WTC11 (cell line): ENCODE measurements around the gene ZNF730. TPM values are rescaled to one million over a fixed set of nuclear protein-coding genes. Genes with fewer than 3 reads are reported as not detected.

Experiments
- ATF1 ChIP-seq: sonication (generic); formaldehyde crosslinking; IDR thresholded peaks from 2 replicates; pipeline ENCODE4 v1.8.1; 2023; ENCODE audit warnings: mild to moderate bottlenecking, moderate library complexity, missing genetic modification reagents
- CREM ChIP-seq: sonication (generic); formaldehyde crosslinking; IDR thresholded peaks from 2 replicates; pipeline ENCODE4 v1.8.1; 2022; ENCODE audit warnings: mild to moderate bottlenecking, missing genetic modification reagents, moderate library complexity
- ELF4 ChIP-seq: sonication (generic); formaldehyde crosslinking; IDR thresholded peaks from 2 replicates; pipeline ENCODE4 v1.8.1; 2022; ENCODE audit warnings: low read depth, mild to moderate bottlenecking, moderate library complexity, missing genetic modification reagents
- FOXP1 ChIP-seq: sonication (generic); formaldehyde crosslinking; IDR thresholded peaks from 2 replicates; pipeline ENCODE4 v1.8.0; 2022; ENCODE audit warnings: missing genetic modification reagents, mild to moderate bottlenecking, moderate library complexity, borderline replicate concordance
- GABPB1 ChIP-seq: sonication (generic); formaldehyde crosslinking; IDR thresholded peaks from 2 replicates; pipeline ENCODE4 v1.8.1; 2023; ENCODE audit warnings: mild to moderate bottlenecking, missing genetic modification reagents
- HMGA2 ChIP-seq: fragments of 250-450 bp; sonication (Bioruptor Pico); IDR thresholded peaks from 2 replicates; pipeline ENCODE4 v1.4.0; 2021; ENCODE audit warnings: mild to moderate bottlenecking, moderate library complexity
- SMAD3 ChIP-seq: sonication (generic); formaldehyde crosslinking; IDR thresholded peaks from 2 replicates; pipeline ENCODE4 v1.8.0; 2022; ENCODE audit warnings: missing genetic modification reagents, mild to moderate bottlenecking, borderline replicate concordance
- TEAD4 ChIP-seq: sonication (generic); formaldehyde crosslinking; IDR thresholded peaks from 2 replicates; pipeline ENCODE4 v1.8.0; 2022; ENCODE audit warnings: mild to moderate bottlenecking, missing genetic modification reagents
- ZNF138 ChIP-seq: sonication (generic); formaldehyde crosslinking; conservative IDR thresholded peaks from 2 replicates; pipeline ENCODE4 v1.8.1; 2022; ENCODE audit warnings: mild to moderate bottlenecking, moderate library complexity, missing genetic modification reagents
- ZNF263 ChIP-seq: sonication (generic); formaldehyde crosslinking; IDR thresholded peaks from 2 replicates; pipeline ENCODE4 v1.8.1; 2022; ENCODE audit warnings: low read depth, mild to moderate bottlenecking, moderate library complexity, missing genetic modification reagents
- total RNA-seq: library from RNA; stranded (reverse); gene quantifications from 3 replicates; pipeline ENCODE4 v1.2.3, GENCODE V29; 2021
- TF ChIP-seq, protein P1 (sequence below): sonication (generic); formaldehyde crosslinking; IDR thresholded peaks from 2 replicates; pipeline ENCODE4 v1.8.1; 2023; ENCODE audit warnings: mild to moderate bottlenecking, missing genetic modification reagents, borderline replicate concordance
- TF ChIP-seq, protein P2 (sequence below): fragments of 250-450 bp; sonication (Bioruptor Pico); IDR thresholded peaks from 2 replicates; pipeline ENCODE4 v1.9.0; 2021; ENCODE audit warnings: mild to moderate bottlenecking
- TF ChIP-seq, protein P3 (sequence below): fragments of 250-450 bp; sonication (Bioruptor Pico); IDR thresholded peaks from 2 replicates; pipeline ENCODE4 v1.9.0; 2021; ENCODE audit warnings: mild to moderate bottlenecking, borderline replicate concordance
- TF ChIP-seq, protein P4 (sequence below): sonication (generic); formaldehyde crosslinking; IDR thresholded peaks from 2 replicates; pipeline ENCODE4 v1.8.0; 2022; ENCODE audit warnings: mild to moderate bottlenecking, missing genetic modification reagents
- TF ChIP-seq, protein P5 (sequence below): sonication (generic); formaldehyde crosslinking; IDR thresholded peaks from 2 replicates; pipeline ENCODE4 v1.8.0; 2022; ENCODE audit warnings: mild to moderate bottlenecking, missing genetic modification reagents
- TF ChIP-seq, protein P6 (sequence below): sonication (generic); formaldehyde crosslinking; IDR thresholded peaks from 2 replicates; pipeline ENCODE4 v1.8.0; 2023; ENCODE audit warnings: mild to moderate bottlenecking, missing genetic modification reagents
- TF ChIP-seq, protein P7 (sequence below): sonication (generic); formaldehyde crosslinking; IDR thresholded peaks from 2 replicates; pipeline ENCODE4 v1.8.0; 2022; ENCODE audit warnings: mild to moderate bottlenecking, missing genetic modification reagents

ZNF730 gene
- total RNA-seq, 1 experiment from 2014 or later, result 38.0 TPM

DNA sequence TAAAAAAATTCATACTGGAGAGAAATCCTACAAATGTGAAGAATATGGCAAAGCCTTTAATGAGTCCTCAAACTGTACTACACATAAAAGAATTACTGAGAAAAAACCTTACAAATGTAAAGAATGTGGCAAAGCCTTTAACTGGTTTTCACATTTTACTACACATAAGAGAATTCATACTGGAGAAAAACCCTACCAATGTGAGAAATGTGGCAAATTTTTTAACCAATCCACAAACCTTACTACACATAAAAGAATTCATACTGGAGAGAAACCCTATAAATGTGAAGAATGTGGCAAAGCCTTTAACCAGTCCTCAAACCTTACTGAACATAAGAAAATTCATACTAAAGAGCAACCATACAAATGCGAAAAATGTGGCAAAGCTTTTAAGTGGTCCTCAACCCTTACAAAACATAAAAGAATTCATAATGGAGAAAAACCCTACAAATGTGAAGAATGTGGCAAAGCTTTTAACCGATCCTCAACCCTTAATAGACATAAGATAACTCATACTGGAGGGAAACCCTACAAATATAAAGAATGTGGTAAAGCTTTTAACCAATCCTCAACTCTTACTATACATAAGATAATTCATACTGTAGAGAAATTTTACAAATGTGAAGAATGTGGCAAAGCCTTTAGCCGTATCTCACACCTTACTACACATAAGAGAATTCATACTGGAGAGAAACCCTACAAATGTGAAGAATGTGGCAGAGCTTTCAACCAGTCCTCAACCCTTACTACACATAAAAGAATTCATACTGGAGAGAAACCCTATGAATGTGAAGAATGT lies 29.0 kb downstream of the ZNF730 start (continued):
- TF ChIP-seq, protein P1, sequence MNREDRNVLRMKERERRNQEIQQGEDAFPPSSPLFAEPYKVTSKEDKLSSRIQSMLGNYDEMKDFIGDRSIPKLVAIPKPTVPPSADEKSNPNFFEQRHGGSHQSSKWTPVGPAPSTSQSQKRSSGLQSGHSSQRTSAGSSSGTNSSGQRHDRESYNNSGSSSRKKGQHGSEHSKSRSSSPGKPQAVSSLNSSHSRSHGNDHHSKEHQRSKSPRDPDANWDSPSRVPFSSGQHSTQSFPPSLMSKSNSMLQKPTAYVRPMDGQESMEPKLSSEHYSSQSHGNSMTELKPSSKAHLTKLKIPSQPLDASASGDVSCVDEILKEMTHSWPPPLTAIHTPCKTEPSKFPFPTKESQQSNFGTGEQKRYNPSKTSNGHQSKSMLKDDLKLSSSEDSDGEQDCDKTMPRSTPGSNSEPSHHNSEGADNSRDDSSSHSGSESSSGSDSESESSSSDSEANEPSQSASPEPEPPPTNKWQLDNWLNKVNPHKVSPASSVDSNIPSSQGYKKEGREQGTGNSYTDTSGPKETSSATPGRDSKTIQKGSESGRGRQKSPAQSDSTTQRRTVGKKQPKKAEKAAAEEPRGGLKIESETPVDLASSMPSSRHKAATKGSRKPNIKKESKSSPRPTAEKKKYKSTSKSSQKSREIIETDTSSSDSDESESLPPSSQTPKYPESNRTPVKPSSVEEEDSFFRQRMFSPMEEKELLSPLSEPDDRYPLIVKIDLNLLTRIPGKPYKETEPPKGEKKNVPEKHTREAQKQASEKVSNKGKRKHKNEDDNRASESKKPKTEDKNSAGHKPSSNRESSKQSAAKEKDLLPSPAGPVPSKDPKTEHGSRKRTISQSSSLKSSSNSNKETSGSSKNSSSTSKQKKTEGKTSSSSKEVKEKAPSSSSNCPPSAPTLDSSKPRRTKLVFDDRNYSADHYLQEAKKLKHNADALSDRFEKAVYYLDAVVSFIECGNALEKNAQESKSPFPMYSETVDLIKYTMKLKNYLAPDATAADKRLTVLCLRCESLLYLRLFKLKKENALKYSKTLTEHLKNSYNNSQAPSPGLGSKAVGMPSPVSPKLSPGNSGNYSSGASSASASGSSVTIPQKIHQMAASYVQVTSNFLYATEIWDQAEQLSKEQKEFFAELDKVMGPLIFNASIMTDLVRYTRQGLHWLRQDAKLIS (CRISPR knock-in tag), result no peak
- TF ChIP-seq HMGA2 (CRISPR knock-in tag) (no peak), ZNF138 (CRISPR knock-in tag) (no peak), ATF1 (CRISPR knock-in tag) (no peak), ZNF263 (CRISPR knock-in tag) (no peak), SMAD3 (CRISPR knock-in tag) (no peak), ELF4 (CRISPR knock-in tag) (no peak), CREM (no peak), FOXP1 (CRISPR knock-in tag) (no peak), TEAD4 (CRISPR knock-in tag) (no peak), GABPB1 (CRISPR knock-in tag) (no peak)
- TF ChIP-seq, protein P2, sequence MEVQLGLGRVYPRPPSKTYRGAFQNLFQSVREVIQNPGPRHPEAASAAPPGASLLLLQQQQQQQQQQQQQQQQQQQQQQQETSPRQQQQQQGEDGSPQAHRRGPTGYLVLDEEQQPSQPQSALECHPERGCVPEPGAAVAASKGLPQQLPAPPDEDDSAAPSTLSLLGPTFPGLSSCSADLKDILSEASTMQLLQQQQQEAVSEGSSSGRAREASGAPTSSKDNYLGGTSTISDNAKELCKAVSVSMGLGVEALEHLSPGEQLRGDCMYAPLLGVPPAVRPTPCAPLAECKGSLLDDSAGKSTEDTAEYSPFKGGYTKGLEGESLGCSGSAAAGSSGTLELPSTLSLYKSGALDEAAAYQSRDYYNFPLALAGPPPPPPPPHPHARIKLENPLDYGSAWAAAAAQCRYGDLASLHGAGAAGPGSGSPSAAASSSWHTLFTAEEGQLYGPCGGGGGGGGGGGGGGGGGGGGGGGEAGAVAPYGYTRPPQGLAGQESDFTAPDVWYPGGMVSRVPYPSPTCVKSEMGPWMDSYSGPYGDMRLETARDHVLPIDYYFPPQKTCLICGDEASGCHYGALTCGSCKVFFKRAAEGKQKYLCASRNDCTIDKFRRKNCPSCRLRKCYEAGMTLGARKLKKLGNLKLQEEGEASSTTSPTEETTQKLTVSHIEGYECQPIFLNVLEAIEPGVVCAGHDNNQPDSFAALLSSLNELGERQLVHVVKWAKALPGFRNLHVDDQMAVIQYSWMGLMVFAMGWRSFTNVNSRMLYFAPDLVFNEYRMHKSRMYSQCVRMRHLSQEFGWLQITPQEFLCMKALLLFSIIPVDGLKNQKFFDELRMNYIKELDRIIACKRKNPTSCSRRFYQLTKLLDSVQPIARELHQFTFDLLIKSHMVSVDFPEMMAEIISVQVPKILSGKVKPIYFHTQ (CRISPR knock-in tag), result no peak
- TF ChIP-seq, protein P3, sequence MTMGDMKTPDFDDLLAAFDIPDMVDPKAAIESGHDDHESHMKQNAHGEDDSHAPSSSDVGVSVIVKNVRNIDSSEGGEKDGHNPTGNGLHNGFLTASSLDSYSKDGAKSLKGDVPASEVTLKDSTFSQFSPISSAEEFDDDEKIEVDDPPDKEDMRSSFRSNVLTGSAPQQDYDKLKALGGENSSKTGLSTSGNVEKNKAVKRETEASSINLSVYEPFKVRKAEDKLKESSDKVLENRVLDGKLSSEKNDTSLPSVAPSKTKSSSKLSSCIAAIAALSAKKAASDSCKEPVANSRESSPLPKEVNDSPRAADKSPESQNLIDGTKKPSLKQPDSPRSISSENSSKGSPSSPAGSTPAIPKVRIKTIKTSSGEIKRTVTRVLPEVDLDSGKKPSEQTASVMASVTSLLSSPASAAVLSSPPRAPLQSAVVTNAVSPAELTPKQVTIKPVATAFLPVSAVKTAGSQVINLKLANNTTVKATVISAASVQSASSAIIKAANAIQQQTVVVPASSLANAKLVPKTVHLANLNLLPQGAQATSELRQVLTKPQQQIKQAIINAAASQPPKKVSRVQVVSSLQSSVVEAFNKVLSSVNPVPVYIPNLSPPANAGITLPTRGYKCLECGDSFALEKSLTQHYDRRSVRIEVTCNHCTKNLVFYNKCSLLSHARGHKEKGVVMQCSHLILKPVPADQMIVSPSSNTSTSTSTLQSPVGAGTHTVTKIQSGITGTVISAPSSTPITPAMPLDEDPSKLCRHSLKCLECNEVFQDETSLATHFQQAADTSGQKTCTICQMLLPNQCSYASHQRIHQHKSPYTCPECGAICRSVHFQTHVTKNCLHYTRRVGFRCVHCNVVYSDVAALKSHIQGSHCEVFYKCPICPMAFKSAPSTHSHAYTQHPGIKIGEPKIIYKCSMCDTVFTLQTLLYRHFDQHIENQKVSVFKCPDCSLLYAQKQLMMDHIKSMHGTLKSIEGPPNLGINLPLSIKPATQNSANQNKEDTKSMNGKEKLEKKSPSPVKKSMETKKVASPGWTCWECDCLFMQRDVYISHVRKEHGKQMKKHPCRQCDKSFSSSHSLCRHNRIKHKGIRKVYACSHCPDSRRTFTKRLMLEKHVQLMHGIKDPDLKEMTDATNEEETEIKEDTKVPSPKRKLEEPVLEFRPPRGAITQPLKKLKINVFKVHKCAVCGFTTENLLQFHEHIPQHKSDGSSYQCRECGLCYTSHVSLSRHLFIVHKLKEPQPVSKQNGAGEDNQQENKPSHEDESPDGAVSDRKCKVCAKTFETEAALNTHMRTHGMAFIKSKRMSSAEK (CRISPR knock-in tag), result no peak
- TF ChIP-seq, protein P4, sequence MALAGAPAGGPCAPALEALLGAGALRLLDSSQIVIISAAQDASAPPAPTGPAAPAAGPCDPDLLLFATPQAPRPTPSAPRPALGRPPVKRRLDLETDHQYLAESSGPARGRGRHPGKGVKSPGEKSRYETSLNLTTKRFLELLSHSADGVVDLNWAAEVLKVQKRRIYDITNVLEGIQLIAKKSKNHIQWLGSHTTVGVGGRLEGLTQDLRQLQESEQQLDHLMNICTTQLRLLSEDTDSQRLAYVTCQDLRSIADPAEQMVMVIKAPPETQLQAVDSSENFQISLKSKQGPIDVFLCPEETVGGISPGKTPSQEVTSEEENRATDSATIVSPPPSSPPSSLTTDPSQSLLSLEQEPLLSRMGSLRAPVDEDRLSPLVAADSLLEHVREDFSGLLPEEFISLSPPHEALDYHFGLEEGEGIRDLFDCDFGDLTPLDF (CRISPR knock-in tag), result no peak
- TF ChIP-seq, protein P5, sequence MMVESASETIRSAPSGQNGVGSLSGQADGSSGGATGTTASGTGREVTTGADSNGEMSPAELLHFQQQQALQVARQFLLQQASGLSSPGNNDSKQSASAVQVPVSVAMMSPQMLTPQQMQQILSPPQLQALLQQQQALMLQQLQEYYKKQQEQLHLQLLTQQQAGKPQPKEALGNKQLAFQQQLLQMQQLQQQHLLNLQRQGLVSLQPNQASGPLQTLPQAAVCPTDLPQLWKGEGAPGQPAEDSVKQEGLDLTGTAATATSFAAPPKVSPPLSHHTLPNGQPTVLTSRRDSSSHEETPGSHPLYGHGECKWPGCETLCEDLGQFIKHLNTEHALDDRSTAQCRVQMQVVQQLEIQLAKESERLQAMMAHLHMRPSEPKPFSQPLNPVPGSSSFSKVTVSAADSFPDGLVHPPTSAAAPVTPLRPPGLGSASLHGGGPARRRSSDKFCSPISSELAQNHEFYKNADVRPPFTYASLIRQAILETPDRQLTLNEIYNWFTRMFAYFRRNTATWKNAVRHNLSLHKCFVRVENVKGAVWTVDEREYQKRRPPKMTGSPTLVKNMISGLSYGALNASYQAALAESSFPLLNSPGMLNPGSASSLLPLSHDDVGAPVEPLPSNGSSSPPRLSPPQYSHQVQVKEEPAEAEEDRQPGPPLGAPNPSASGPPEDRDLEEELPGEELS (CRISPR knock-in tag), result no peak
- TF ChIP-seq, protein P6, sequence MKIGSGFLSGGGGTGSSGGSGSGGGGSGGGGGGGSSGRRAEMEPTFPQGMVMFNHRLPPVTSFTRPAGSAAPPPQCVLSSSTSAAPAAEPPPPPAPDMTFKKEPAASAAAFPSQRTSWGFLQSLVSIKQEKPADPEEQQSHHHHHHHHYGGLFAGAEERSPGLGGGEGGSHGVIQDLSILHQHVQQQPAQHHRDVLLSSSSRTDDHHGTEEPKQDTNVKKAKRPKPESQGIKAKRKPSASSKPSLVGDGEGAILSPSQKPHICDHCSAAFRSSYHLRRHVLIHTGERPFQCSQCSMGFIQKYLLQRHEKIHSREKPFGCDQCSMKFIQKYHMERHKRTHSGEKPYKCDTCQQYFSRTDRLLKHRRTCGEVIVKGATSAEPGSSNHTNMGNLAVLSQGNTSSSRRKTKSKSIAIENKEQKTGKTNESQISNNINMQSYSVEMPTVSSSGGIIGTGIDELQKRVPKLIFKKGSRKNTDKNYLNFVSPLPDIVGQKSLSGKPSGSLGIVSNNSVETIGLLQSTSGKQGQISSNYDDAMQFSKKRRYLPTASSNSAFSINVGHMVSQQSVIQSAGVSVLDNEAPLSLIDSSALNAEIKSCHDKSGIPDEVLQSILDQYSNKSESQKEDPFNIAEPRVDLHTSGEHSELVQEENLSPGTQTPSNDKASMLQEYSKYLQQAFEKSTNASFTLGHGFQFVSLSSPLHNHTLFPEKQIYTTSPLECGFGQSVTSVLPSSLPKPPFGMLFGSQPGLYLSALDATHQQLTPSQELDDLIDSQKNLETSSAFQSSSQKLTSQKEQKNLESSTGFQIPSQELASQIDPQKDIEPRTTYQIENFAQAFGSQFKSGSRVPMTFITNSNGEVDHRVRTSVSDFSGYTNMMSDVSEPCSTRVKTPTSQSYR, result no peak
- TF ChIP-seq, protein P7, sequence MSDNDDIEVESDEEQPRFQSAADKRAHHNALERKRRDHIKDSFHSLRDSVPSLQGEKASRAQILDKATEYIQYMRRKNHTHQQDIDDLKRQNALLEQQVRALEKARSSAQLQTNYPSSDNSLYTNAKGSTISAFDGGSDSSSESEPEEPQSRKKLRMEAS, result no peak
